T1000 (cell line): ENCODE data around the gene IPO8.
"Not testable (repeated sequence)": the region's sequence is repeated elsewhere in the genome, so short reads cannot be mapped to it uniquely, and the experiment has no call there.

Experiments used
- DNase-seq: peaks from one replicate; lab custom pipeline; 2025; ENCODE audit warnings: mixed read lengths; lab: John Stamatoyannopoulos, UW

Gene IPO8

GRCh38 chr12:30687265-30687986, 8.2 kb downstream of the IPO8 start:
- no peak for DNase-seq

GRCh38 chr12:30679241-30679640, 16.4 kb downstream of the IPO8 start:
- no peak for DNase-seq

DNA sequence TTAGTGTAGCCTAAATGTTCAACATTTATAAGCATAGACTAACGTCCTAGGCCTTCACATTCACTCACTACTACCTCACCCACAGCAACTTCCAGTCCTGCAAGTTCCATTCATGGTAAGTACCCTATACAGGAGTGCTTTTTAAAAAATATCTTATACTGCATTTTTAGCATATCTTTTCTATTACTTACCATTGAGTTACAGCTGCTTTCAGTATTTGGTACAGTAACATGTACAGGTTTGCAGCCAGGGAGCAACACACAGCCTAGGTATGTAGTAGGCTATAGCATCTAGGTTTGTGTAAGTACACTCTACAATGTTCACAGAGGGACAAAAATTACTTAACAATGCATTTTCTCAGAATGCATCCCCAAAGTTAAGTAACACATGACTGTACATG, 17.4 kb downstream of the IPO8 start:
- no peak for DNase-seq

DNA sequence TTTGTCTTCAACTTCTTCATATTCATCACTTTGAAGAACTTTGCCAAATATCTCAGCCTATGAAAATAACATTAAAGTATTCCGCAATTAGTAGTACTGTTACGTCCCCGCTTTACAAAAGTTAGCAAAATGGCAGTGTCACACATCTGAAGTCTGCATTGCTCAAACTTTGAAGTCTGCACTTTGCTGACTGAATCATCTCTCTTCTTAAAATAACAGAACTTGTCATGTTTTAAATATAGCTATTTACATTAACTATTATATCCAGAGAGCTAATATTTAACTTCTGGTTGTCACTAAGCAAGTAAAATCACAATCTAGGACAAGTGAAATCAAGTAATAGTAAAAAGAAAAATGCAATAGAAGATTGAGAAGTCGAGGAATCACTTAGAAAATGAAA, 34.5 kb downstream of the IPO8 start:
- DNase-seq: no peak

- DNase-seq: no peak
Measured at GRCh38 chr12:30652034-30652696, 43.5 kb downstream of the IPO8 start.

- DNase-seq: no peak
Measured at GRCh38 chr12:30646821-30647220, 48.8 kb downstream of the IPO8 start.

DNA sequence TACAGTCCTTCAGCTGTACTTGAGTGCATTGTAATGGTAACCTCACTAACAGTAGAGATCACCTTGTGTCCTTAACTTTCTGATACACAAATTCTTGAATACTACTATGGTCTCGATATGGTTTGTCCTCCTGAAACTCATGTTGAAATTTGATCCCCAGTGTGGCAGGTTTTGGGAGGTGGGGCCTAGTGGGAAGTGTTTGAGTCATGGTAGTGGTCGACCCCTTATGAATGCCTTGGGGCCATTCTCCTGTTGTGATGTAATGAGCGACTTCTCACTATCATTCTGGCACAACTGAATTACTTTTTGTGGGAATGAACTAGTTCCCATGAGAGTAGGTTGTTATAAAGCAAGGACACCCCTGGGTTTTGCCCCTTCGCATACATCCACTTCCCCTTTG, 52.3 kb downstream of the IPO8 start:
- DNase-seq: no peak

GRCh38 chr12:30640392-30640791, 55.3 kb downstream of the IPO8 start:
- DNase-seq: no peak

DNA sequence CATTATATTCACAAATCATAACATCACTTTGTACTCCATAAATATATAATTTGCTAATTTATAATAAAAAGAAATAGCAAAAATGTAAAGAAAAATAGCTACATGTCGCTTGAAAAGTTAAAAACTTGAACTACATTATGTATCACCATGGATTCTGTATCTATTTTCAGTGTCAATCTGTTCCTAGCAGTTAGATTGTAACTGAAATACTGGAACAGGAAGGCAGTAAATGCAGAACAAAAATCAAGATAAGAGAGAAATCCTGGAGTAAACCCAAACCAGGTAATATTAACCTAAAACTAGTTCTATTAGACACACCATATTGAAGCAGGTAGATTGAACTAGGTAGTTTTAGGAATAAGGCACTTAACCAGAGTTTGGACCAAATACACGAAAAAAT, 60.3 kb downstream of the IPO8 start:
- no peak for DNase-seq

- no peak for DNase-seq
Measured at GRCh38 chr12:30631740-30632139, 63.9 kb downstream of the IPO8 start.

GRCh38 chr12:30630979-30631285, 64.7 kb downstream of the IPO8 start:
- no peak for DNase-seq

GRCh38 chr12:30630076-30630978, 65.3 kb downstream of the IPO8 start:
- no peak for DNase-seq

GRCh38 chr12:30626847-30627246, 68.8 kb downstream of the IPO8 start:
- DNase-seq: no peak

DNA sequence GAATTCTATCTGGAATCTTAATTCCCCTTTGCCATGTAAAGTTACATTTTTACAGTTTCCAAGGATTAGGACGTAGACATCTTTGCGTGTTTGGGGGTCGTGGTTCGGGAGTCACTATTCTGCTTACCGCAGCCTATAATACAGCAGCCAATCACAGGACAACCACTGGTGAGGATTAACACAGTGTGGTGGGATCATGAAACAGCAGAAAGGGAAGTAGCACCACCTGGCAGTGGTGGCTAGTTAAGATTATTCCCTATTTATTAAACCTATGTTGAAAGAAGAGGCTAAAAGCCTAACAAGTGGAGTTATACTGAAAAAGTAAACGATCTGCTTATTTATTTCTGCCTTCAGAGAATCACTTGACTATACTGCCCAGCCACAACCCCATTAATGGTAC, 71.7 kb downstream of the IPO8 start:
- no peak for DNase-seq

DNA sequence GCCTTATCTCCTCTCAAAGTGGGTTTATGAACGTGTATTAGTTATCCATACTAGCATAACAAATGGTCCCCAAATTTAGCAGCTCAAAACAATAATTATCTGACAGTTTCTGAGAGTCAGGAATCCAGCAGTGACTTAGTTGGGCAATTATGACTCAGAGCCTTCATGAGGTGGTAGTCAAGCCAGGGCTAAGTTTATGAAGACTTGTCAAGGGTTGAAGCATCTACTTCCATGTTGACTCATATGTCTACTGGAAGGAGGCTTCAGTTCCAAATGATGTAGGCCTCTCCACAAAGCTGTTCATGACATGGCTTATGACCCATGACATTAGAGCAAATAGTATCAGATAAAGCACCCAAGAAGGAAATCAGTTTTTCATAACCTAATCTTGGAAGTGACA, 73.2 kb downstream of the IPO8 start:
- DNase-seq: no peak

DNA sequence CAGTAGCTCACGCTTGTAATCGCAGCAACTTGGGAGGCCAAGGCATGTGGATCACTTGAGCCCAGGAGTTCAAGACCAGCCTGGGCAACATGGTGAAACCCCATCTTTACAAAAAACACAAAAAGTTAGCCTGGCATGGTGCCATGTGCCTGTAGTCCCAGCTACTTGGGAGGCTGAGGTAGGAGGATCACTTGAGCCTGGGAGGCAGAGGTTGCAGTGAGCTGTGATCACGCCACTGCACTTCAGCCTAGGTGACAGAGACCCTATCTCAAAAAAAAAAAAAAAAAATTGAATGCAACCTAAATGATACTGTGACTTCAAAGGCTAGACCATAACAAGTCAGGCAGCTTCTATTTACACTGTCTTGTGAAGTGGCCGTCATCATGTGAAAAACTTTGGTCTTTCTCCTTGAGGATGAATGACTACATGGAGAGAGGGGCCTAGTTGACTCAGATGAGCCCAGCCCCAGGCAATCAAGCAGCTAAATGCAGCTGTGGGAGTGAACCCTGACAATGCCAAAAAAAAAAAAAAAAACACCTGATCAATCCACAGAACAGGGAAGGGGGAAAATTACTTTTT, 73.9 kb downstream of the IPO8 start:
- DNase-seq: not testable (repeated sequence)

DNA sequence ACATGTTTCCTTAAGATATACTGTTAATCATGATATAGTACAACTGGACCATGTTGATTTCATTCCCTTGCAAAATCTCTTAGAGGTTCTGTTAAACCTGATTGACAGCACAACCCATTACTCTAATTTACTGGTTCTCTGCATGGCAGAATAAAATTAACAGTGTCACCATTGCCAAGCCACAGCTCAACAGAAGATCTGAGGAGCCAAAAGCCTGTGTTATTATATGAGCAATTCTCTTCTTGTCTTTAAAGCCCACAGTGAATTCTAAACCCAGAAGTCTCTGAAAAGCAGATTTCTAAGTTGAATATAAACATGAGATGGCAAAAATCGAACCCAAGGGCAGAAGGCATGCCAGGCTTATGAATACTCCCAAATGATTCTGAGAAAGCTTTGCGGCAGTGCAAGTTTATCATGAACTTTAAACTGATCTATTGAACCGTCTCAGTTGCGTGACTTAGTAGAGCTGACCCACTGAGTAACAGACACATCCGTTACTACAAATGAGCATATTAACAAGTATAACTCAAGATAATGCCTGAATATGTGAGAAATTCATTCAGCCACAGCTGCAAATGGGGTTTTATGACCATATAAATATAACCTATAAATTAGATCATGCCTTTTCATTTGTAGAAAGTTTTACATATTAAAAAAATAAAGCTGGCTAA, 78.2 kb downstream of the IPO8 start:
- no peak for DNase-seq

GRCh38 chr12:30614031-30614430, 81.6 kb downstream of the IPO8 start:
- no peak for DNase-seq

DNA sequence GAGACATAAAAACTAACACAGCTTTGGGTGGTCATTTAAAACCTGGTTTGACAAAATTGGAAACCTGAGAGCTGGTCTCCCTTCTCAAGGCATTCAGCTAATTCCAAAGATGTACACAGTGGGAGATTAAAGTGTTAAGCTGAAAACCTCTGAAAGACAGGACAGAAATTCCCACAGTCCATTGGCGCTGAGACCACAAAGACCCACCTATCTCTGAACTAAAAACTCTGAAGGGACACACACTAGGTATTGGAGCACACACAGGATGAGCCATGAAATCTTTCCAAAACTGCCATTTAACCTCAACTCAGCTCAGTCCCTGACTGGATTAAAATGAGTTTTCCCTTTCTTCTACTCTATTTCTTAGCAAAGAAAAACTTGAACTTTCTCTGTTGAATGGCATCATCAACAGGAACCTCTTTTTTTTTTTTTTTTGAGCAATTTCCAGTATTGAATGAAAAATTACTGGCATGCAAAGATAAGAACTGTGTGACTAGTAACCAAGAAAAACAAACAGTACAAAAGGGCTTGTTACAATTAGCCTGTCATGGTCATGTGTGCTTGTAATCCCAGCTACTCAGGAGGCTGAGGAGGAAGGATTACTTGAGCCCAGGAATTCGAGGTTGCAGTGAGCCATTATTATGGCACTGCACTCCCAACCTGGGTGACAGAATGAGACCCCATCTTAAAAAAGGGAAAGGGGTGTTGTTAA, 82.4 kb downstream of the IPO8 start:
- DNase-seq: no peak

- no peak for DNase-seq
Measured at GRCh38 chr12:30610718-30611117, 85.0 kb downstream of the IPO8 start.

DNA sequence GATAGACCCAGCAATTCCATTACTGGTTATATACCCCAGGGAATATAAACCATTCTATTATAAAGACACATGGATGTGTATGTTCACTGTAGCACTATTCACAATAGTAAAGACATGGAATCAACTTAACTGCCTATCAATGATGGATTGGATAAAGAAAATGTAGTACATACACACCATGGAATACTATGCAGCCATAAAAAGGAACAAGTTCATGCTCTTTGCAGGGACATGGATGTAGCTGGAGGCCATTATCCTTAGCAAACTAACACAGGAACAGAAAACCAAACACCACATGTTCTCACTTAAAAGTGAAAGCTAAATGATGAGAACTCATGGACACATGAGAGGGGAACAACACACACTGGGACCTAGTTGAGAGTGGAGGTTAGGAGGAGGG, 85.8 kb downstream of the IPO8 start:
- not testable (repeated sequence) for DNase-seq
